ENCODE measurements around the gene DPEP1. TPM values are rescaled to one million over a fixed set of nuclear protein-coding genes. Genes with fewer than 3 reads are reported as not detected.
A peak's percentile ranks its signal among the peaks of the same experiment; 100 is the strongest.

The DPEP1 gene
- total RNA-seq, 2 experiments from 2014 or later: not detected

- no peak for DNase-seq
- no peak for TF ChIP-seq CTCF (IDR thresholded peaks at IDR 0.05)
- peaks cover 10% of the 10 kb centered on the region for H3K4me1 Mint-ChIP-seq (ENCODE audit: low read depth)
- H3K27ac Mint-ChIP-seq: no peak overlapping the region
- no peak overlapping the region for H3K4me3 Mint-ChIP-seq
- ATAC-seq: no peak
- no peaks in the 10 kb centered on the region for H3K9me3 Mint-ChIP-seq
- POLR2A ChIA-PET: no interaction called here
- CTCF ChIA-PET: no interaction called here
- no peaks in the 10 kb centered on the region for H3K36me3 Mint-ChIP-seq (ENCODE audit: low read depth)
- H3K27me3 Mint-ChIP-seq: peaks cover 4% of the 10 kb centered on the region
- intact Hi-C loops (cut with micrococcal nuclease): no loop called here
These were observed 23.9 kb downstream of the DPEP1 start for GRCh38 chr16:89637379-89637778.

GRCh38 chr16:89638455-89638854 lies 25.0 kb downstream of the DPEP1 start:
- no peak for ATAC-seq
- Mint-ChIP-seq H3K27me3 (peaks cover 4% of the 10 kb centered on the region), H3K9me3 (no peaks in the 10 kb centered on the region), H3K36me3 (ENCODE audit: low read depth) (no peaks in the 10 kb centered on the region), H3K27ac (no peak overlapping the region), H3K4me3 (no peak overlapping the region), H3K4me1 (ENCODE audit: low read depth) (peaks cover 10% of the 10 kb centered on the region)
- intact Hi-C loops (cut with micrococcal nuclease): no loop called here
- DNase-seq: no peak
- ChIA-PET CTCF (no interaction called here), POLR2A (no interaction called here)
- TF ChIP-seq CTCF (IDR thresholded peaks at IDR 0.05): no peak

- intact Hi-C loops (cut with micrococcal nuclease): no loop called here
- H3K27ac Mint-ChIP-seq: no peak overlapping the region
- H3K27me3 Mint-ChIP-seq: peaks cover 4% of the 10 kb centered on the region
- H3K9me3 Mint-ChIP-seq: no peaks in the 10 kb centered on the region
- H3K36me3 Mint-ChIP-seq (ENCODE audit: low read depth): no peaks in the 10 kb centered on the region
- DNase-seq: no peak
- peaks cover 10% of the 10 kb centered on the region for H3K4me1 Mint-ChIP-seq (ENCODE audit: low read depth)
- CTCF ChIA-PET: no interaction called here
- POLR2A ChIA-PET: no interaction called here
- ATAC-seq: no peak
- no peak for TF ChIP-seq CTCF (IDR thresholded peaks at IDR 0.05)
- H3K4me3 Mint-ChIP-seq: no peak overlapping the region
These were observed 25.9 kb downstream of the DPEP1 start for GRCh38 chr16:89639385-89639784.

- peak; percentile 19 for TF ChIP-seq CTCF (IDR thresholded peaks at IDR 0.05)
- intact Hi-C loops (cut with micrococcal nuclease): loop anchor here (5.0 kb wide), 1 partner anchor 64 kb away; the partner anchor contains the start of gene CPNE7
- Mint-ChIP-seq H3K4me3 (no peak overlapping the region), H3K27me3 (no peaks in the 10 kb centered on the region), H3K4me1 (ENCODE audit: low read depth) (peaks cover 10% of the 10 kb centered on the region), H3K9me3 (no peaks in the 10 kb centered on the region), H3K36me3 (ENCODE audit: low read depth) (peaks cover 12% of the 10 kb centered on the region), H3K27ac (no peak overlapping the region)
- ChIA-PET POLR2A (interaction anchor here (1.3 kb wide), 1 partner anchor 93 kb away, joined by 3 read pairs; no protein-coding TSS in a partner anchor), CTCF (interaction anchor here (0.7 to 2.0 kb wide), 7 partner anchors 9 to 108 kb away, joined by 3 to 6 read pairs (median 3); partner anchors contain the start of genes CHMP1A, CPNE7 and SPATA33)
- no peak for ATAC-seq
- DNase-seq: no peak
These were observed 28.1 kb downstream of the DPEP1 start for GRCh38 chr16:89641458-89642119.

GRCh38 chr16:89642574-89642973 lies 29.1 kb downstream of the DPEP1 start:
- Mint-ChIP-seq H3K27me3 (no peaks in the 10 kb centered on the region), H3K36me3 (ENCODE audit: low read depth) (peaks cover 16% of the 10 kb centered on the region), H3K4me1 (ENCODE audit: low read depth) (peaks cover 10% of the 10 kb centered on the region), H3K27ac (no peak overlapping the region), H3K9me3 (no peaks in the 10 kb centered on the region), H3K4me3 (no peak overlapping the region)
- TF ChIP-seq CTCF (IDR thresholded peaks at IDR 0.05): no peak
- ChIA-PET POLR2A (interaction anchor here (1.3 to 1.6 kb wide), 2 partner anchors 15 to 94 kb away, joined by 3 to 4 read pairs; partner anchors contain the start of genes CHMP1A and SPATA33), CTCF (interaction anchor here (0.5 kb wide), 1 partner anchor 47 kb away, joined by 3 read pairs; no protein-coding TSS in a partner anchor)
- ATAC-seq (no peak), DNase-seq (no peak)
- intact Hi-C loops (cut with micrococcal nuclease): loop anchor here (5.0 kb wide), 1 partner anchor 65 kb away; the partner anchor contains the start of gene CPNE7

Data from activated CD8-positive, alpha-beta T cell treated with anti-CD3 and anti-CD28 coated beads for 36 hours (primary cell).